A549 (cell line): Measurements from ENCODE around the gene CAPN9.

Experiments used
- CBX8 ChIP-seq: fragments of 200-600 bp; sonication (generic); IDR thresholded peaks from 2 replicates; pipeline ENCODE4 v1.6.1; 2016
- CEBPB ChIP-seq, 2 experiments: fragments of >200 bp in 1 of 2; sonication (Bioruptor Twin) in 1 of 2; formaldehyde crosslinking in 1 of 2; IDR thresholded peaks; 2 replicates each; pipeline ENCODE4 v1.6.1; 2012 to 2016
- EP300 ChIP-seq, 2 experiments: fragments of >200 bp; sonication (Bioruptor Twin); formaldehyde crosslinking; IDR thresholded peaks; 2 replicates in 1 of 2; 3 replicates in 1 of 2; pipeline ENCODE4 v1.6.1; 2016 to 2017
- FOXS1 ChIP-seq: fragments of 250-450 bp; sonication (Bioruptor Pico); IDR thresholded peaks from 2 replicates; pipeline ENCODE4 v1.5.0; 2020; ENCODE audit warnings: mild to moderate bottlenecking, moderate library complexity
- GATA3 ChIP-seq: IDR thresholded peaks from 2 replicates; pipeline ENCODE4 v1.6.1; 2012; ENCODE audit warnings: borderline replicate concordance
- JUN ChIP-seq, 2 experiments: fragments of >200 bp; sonication (Bioruptor Twin); formaldehyde crosslinking; IDR thresholded peaks; 2 replicates in 1 of 2; 3 replicates in 1 of 2; pipeline ENCODE4 v1.6.1; 2016 to 2017
- MAZ ChIP-seq: fragments of 150-350 bp; IDR thresholded peaks from 2 replicates; pipeline ENCODE4 v1.6.1; 2014; ENCODE audit warnings: antibody characterized with exemption, low read depth, low read length, borderline replicate concordance
- POLR2A ChIP-seq: IDR thresholded peaks from 2 replicates; pipeline ENCODE4 v1.6.1; 2012; ENCODE audit warnings: mild to moderate bottlenecking, low read length
- RARB ChIP-seq: fragments of 250-450 bp; sonication (Bioruptor Pico); IDR thresholded peaks from 2 replicates; pipeline ENCODE4 v1.8.0; 2021; ENCODE audit warnings: mild to moderate bottlenecking, moderate library complexity
- SMC3 ChIP-seq: fragments of >200 bp; sonication (Bioruptor Twin); formaldehyde crosslinking; IDR thresholded peaks from 3 replicates; pipeline ENCODE4 v1.6.1; 2018; ENCODE audit warnings: inconsistent platforms
- ZFP36 ChIP-seq: fragments of 450-650 bp; IDR thresholded peaks from 2 replicates; pipeline ENCODE4 v1.6.1; 2014; ENCODE audit warnings: borderline replicate concordance; ENCODE audit not compliant: partially characterized antibody
- ZNF302 ChIP-seq: fragments of 250-450 bp; sonication (Bioruptor Pico); IDR thresholded peaks from 2 replicates; pipeline ENCODE4 v1.9.0; 2021; ENCODE audit warnings: inconsistent platforms, mild to moderate bottlenecking, moderate library complexity
- TF ChIP-seq, protein P1 (sequence below): fragments of >200 bp; sonication (Bioruptor Twin); formaldehyde crosslinking; IDR thresholded peaks from 3 replicates; pipeline ENCODE4 v1.5.1; 2016
- TF ChIP-seq, protein P2 (sequence below): fragments of 200-600 bp; sonication (generic); IDR thresholded peaks from 2 replicates; pipeline ENCODE4 v1.6.1; 2016; ENCODE audit warnings: antibody characterized with exemption, mild to moderate bottlenecking, moderate library complexity

DNA sequence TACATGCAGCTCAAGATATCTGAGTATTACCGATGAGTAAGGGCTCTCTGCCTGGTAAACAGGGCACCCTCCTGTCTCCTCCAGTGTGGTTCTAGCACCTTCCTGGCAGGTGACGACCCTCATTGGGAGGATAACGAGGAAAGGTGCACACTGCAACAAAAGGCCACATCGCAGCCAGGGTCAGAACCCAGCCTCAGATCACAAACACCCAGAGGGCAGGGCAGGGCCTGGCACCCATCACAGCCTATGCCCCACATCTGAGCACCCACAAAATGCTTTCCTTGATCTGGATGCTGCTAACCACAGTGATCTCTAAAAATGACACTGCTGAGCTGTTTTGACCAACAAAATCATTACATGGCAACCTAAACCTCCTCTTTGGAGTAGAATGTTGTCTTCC lies 97.4 kb downstream of the CAPN9 start:
- TF ChIP-seq, protein P1, sequence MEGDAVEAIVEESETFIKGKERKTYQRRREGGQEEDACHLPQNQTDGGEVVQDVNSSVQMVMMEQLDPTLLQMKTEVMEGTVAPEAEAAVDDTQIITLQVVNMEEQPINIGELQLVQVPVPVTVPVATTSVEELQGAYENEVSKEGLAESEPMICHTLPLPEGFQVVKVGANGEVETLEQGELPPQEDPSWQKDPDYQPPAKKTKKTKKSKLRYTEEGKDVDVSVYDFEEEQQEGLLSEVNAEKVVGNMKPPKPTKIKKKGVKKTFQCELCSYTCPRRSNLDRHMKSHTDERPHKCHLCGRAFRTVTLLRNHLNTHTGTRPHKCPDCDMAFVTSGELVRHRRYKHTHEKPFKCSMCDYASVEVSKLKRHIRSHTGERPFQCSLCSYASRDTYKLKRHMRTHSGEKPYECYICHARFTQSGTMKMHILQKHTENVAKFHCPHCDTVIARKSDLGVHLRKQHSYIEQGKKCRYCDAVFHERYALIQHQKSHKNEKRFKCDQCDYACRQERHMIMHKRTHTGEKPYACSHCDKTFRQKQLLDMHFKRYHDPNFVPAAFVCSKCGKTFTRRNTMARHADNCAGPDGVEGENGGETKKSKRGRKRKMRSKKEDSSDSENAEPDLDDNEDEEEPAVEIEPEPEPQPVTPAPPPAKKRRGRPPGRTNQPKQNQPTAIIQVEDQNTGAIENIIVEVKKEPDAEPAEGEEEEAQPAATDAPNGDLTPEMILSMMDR: no peak
- TF ChIP-seq MAZ (no peak), CBX8 (no peak), POLR2A (no peak), EP300 (IDR thresholded peaks at IDR 0.05) (no peak), CEBPB (IDR thresholded peaks at IDR 0.05) (no peak), ZFP36 (no peak), ZNF302 (CRISPR knock-in tag) (no peak), SMC3 (no peak), GATA3 (no peak), FOXS1 (CRISPR knock-in tag) (no peak), RARB (CRISPR knock-in tag) (no peak), JUN (IDR thresholded peaks at IDR 0.05) (no peak)
- TF ChIP-seq, protein P2, sequence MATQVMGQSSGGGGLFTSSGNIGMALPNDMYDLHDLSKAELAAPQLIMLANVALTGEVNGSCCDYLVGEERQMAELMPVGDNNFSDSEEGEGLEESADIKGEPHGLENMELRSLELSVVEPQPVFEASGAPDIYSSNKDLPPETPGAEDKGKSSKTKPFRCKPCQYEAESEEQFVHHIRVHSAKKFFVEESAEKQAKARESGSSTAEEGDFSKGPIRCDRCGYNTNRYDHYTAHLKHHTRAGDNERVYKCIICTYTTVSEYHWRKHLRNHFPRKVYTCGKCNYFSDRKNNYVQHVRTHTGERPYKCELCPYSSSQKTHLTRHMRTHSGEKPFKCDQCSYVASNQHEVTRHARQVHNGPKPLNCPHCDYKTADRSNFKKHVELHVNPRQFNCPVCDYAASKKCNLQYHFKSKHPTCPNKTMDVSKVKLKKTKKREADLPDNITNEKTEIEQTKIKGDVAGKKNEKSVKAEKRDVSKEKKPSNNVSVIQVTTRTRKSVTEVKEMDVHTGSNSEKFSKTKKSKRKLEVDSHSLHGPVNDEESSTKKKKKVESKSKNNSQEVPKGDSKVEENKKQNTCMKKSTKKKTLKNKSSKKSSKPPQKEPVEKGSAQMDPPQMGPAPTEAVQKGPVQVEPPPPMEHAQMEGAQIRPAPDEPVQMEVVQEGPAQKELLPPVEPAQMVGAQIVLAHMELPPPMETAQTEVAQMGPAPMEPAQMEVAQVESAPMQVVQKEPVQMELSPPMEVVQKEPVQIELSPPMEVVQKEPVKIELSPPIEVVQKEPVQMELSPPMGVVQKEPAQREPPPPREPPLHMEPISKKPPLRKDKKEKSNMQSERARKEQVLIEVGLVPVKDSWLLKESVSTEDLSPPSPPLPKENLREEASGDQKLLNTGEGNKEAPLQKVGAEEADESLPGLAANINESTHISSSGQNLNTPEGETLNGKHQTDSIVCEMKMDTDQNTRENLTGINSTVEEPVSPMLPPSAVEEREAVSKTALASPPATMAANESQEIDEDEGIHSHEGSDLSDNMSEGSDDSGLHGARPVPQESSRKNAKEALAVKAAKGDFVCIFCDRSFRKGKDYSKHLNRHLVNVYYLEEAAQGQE: no peak
